NCI-H128 (cell line): Measurements from ENCODE around the gene EXOC3L4.
"Not testable (repeated sequence)": the region's sequence is repeated elsewhere in the genome, so short reads cannot be mapped to it uniquely, and the experiment has no call there.

Experiments
- DNase-seq: peaks from one replicate; lab custom pipeline; 2025; ENCODE audit not compliant: unreplicated experiment; lab: John Stamatoyannopoulos, UW

The EXOC3L4 gene

GRCh38 chr14:103118018-103118662, 23.6 kb downstream of the EXOC3L4 start:
- DNase-seq = no peak

- DNase-seq = no peak
Observed at GRCh38 chr14:103118663-103119404, 24.3 kb downstream of the EXOC3L4 start.

DNA sequence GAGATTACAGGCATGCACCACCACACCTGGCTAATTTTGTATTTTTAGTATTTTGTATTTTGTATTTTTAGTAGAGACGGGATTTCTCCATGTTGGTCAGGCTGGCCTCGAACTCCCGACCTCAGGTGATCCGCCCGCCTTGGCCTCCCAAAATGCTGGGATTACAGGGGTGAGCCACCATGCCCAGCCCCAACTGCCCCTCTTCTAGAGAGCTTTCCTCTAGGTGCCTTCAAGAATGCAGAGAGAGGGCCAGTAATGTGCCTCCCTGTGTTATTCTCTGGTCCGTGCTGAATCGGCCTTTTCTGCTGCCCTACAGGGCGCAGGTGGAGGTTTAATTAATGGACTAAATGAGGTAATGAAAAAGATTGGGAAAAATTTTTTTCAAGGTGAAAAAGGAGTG, 25.0 kb downstream of the EXOC3L4 start:
- DNase-seq = not testable (repeated sequence)

DNA sequence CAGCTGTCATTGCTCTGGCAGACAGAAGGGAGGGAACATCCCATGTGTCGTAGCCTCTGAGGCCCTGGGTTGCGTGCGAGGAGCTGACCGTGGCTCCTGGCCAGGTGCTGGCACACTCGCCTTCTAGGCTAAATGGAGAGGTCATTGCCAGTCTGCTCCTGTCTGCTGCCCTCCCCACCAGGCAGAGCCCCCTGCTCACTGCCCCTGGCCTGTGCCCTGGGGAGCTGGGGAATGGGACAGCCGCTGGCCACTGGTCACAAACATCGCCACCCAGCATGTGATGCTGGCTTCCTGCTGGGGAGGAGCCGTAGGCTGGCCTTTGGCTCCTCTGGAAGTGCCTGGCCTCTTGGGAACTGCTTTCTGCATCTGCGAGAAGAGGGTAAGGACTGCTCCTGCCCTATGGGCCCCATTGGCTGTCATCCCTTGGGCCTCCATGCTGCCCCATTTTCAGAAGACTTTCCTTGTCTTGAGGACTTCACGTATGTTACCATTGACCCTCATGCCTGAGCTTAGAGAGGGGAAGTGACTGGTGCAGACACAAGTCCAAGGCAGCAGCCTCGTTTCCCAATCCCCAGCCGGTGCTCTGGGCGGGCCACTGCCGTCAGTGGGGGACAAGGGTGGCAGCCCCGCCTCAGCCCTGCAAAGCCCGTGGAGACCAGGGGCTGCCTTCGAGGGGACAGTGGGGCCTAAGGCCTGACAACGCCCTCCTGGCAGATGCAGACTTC, 26.8 kb downstream of the EXOC3L4 start:
- DNase-seq = no peak

DNA sequence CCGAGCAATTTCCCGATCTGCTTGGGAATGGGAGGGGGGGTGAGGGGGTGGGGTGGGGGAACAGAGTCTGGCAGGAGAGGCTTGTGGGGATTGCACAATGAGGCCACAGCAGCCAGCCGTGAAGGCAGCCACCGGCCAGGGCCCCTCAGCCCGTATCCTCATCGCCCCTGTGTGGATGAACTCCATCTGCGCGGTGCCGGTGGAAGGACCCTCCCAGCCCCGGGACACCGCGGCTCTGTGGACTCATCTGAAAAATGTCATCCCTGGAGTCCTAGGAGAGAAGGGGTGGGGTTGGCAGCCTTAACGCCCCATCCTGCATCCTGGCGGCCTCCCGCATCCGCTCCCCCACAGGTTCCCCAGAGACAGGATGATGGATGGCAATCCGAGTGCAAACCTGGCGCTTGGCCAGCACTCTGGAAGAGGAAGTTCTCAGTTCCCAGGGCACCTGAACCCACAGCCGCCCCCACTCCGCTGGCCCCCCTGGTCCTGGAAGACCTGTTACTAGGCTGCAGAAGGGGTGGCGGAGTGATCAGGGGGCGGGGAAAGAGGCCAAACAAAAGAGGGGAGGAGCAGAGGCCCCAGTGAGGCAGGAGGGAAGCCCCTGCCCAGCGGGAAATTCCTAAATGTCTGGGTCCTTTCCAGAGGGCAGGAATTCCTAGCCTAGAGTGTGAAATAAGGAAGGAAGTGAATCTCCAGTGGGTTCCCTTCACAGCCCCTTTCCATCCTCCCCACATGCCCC, 27.5 kb downstream of the EXOC3L4 start:
- DNase-seq = peak; percentile 99

- DNase-seq = no peak
Observed at GRCh38 chr14:103122585-103122946, 28.0 kb downstream of the EXOC3L4 start.

DNA sequence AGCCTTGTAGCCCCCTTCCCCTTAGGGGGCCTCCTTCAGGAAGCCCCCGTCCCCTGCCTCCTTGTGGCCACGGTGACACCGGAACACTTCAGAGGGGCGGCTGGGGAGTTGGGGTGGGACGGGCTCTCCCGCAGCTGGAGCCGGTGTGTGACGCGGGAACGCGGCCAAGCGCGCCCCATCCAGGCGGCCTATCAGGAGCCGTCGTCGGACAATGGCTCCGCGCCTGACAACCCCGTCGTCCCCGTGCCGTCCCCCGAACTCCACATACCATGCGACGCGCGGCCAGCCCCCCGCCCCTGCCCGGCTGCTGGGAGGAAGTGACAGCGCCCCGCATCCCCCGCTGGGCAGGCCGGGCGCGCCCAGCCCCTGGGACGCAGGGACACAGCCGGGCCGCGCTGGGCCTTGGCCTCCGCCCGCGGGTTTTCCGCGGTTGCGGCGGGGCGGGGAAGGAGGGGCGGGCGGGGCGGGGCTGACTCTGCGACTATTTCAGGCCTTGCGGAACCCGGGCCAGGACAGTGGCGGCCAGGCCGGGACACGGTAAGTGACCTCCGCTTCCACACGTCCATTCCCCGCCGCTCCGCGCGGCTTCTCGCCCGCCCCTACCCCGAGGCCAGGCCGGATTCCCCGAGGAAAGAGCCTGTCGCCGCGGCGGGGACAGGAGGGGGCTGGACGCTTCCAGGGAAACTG, 28.6 kb downstream of the EXOC3L4 start, which contains the start of gene TNFAIP2:
Gene TNFAIP2, plus strand, starts transcription at position 515 of the 687 bp plus-strand sequence. CDS start 2,997 bp downstream, outside the sequence.
- peak; percentile 16 for DNase-seq

DNA sequence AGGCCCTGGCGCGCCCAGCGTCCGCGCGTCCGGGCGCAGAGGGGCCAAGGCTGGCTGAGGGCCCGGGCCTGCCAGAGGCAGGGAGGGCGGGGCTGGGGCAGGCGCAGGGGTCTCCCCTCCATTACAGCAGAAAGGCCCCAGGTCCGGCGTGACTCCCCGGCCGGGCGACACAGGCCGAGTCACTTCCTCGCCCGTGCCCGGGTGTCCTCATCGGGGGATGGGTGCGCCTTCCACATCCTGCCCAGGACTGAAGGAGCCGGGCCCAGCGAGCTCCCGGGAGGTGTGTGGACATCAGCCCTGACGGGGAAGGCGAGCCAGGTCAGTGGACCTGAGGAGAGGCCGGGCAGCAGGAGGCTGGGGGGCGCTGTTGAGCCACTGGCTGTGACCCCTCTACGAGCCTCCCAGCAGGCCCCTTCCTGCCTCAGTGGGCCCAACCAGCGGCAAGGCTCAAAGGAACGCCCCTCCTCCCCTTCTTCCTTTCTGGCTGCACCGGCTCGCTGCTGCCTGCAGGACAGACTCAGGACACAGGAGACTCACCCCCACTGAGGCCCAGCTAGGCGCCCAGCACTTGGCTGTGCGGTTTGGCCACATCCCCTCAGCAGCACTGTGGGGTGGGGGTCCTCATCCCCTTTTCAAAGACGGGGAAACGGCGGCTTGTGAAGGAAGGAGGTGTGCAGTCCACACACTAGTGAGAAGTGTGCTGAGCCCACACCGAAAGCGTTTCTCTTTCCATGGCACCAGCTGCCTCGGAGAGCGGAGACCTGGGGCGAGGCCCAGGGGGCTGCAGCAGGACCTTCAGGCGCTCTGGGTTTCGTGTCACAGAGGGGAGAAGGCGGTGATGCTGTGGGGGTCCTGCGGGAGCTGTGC, 29.3 kb downstream of the EXOC3L4 start:
- no peak for DNase-seq

DNA sequence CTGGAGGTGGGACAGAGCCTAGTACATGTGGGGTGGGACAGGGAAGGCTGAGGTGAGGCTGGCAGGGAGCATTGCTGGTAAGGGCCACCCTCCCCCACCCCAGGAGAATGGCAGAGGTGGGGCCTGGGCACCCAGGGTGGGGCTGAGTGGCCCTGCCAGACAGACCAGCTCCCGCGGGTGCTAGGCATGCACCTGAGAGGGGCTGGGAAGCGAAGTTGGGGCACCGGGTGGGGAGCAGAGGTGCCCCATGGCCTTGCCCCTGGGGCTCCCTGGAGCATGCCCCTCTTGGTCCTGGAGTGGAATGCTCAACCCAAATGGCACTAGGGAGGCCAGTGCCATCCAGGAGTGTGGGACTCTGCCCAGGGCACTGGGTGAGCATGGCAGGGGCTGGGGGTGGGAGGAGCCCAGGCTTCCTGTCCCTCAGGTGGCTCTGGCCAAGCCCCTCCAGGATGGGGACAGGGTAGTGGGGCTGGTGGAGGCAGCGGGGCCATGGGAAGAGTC, 30.0 kb downstream of the EXOC3L4 start:
- DNase-seq = no peak

DNA sequence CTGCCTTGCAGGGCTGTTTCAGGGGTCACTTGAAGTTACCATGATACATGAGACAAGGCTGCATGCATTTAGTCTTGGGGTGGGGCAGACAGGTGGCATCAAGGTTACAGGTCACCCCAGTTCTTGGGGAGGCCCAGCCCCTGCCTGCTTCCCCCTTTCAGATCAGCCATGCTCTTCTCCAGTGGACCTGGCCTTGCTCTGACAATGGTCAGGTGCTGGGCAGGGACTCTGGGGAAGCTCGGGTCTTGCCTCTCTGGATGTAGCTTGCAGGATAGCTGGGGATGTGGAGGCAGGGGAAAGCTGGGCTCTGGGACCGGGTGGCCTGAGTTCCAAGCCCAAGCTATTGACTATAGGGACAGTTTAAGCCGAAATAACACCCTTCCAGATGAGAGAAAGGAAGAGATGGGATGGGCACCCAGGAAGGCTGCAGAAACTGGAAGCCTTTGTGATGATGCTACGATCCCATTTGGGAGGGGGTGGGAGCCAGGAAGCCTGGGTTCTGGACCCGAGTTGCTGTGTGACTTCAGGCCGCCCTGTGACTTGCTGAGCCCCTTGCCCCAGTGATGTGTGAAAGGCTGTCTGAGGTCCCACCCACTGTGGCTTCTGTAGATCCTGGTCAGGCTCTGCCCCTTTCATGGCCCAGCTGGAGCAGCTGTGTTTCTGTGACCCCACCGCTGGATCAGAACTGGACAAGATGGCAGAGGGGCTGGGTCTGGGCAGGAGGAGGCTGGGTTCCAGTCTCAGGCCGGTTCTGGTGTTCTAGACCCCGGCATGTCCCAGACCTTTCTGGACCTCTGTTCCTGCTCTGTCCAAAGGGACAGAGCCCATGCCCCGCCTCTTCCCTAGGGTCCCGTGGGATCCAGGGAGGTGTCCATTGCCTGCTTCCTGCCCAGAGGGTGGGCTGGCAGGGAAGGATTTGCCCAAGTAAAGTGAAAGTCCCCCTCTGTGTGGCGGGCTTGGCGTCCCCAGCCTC, 30.9 kb downstream of the EXOC3L4 start:
- no peak for DNase-seq

- DNase-seq = no peak
Observed at GRCh38 chr14:103126088-103126872, 31.8 kb downstream of the EXOC3L4 start.

DNA sequence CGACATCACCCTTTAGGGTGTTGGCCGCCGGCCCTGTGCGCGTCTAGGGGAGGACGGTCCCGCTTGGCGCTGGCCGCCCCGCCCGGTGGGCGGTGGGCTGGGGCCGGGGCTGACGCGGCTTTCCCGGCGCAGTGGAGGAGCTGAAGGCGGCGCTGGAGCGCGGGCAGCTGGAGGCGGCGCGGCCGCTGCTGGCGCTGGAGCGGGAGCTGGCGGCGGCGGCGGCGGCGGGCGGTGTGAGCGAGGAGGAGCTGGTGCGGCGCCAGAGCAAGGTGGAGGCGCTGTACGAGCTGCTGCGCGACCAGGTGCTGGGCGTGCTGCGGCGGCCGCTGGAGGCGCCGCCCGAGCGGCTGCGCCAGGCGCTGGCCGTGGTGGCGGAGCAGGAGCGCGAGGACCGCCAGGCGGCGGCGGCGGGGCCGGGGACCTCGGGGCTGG, 32.4 kb downstream of the EXOC3L4 start:
- no peak for DNase-seq

GRCh38 chr14:103127356-103127755, 32.8 kb downstream of the EXOC3L4 start:
- DNase-seq = no peak

- DNase-seq = no peak
Observed at GRCh38 chr14:103127861-103128598, 33.5 kb downstream of the EXOC3L4 start.

GRCh38 chr14:103128631-103129300, 34.2 kb downstream of the EXOC3L4 start:
- no peak for DNase-seq

GRCh38 chr14:103129301-103130016, 34.9 kb downstream of the EXOC3L4 start:
- DNase-seq = no peak
